Measurements from ENCODE around the gene FAM20C. TPM values are rescaled to one million over a fixed set of nuclear protein-coding genes. Genes with fewer than 3 reads are reported as not detected.
"Not testable (repeated sequence)": the region's sequence is repeated elsewhere in the genome, so short reads cannot be mapped to it uniquely, and the experiment has no call there.

Gene FAM20C
- total RNA-seq, 4 donors from 2014 or later: 3.8 to 28.8 (median 16.4) TPM

GRCh38 chr7:181738-182137 lies 10.6 kb upstream of the FAM20C start:
- H3K4me1 ChIP-seq: no peaks in the 10 kb centered on the region
- no peak for DNase-seq
- no peaks in the 10 kb centered on the region for H3K36me3 ChIP-seq
- H3K9me3 ChIP-seq: no peaks in the 10 kb centered on the region
- intact Hi-C loops (cut with DNase I; ENCODE audit: low total_unique reads): no loop called here
- no peak overlapping the region for H3K4me3 ChIP-seq
- H3K27ac ChIP-seq: no peak overlapping the region
- no peak for TF ChIP-seq CTCF (IDR thresholded peaks at IDR 0.05)
- TF ChIP-seq POLR2A (IDR thresholded peaks at IDR 0.05): no peak
- no peaks in the 10 kb centered on the region for H3K27me3 ChIP-seq

- intact Hi-C loops (cut with DNase I; ENCODE audit: low total_unique reads); H3K9me3 ChIP-seq; H3K4me1 ChIP-seq; DNase-seq; H3K27me3 ChIP-seq; H3K4me3 ChIP-seq; H3K27ac ChIP-seq; H3K36me3 ChIP-seq: not testable (repeated sequence)
Observed at GRCh38 chr7:182502-182901, 9.9 kb upstream of the FAM20C start.

GRCh38 chr7:183496-184292 lies 8.7 kb upstream of the FAM20C start:
- no peaks in the 10 kb centered on the region for H3K36me3 ChIP-seq
- no peak for TF ChIP-seq POLR2A (IDR thresholded peaks at IDR 0.05)
- TF ChIP-seq CTCF (IDR thresholded peaks at IDR 0.05): no peak
- no peaks in the 10 kb centered on the region for H3K27me3 ChIP-seq
- no peak overlapping the region for H3K4me3 ChIP-seq
- H3K27ac ChIP-seq: no peak overlapping the region
- no peaks in the 10 kb centered on the region for H3K9me3 ChIP-seq
- H3K4me1 ChIP-seq: no peaks in the 10 kb centered on the region
- intact Hi-C loops (cut with DNase I; ENCODE audit: low total_unique reads): no loop called here
- DNase-seq: no peak

GRCh38 chr7:184294-185264 lies 7.8 kb upstream of the FAM20C start:
- peak in 1 of 2 donors; percentile 44 for DNase-seq
- H3K27ac ChIP-seq: peak overlapping the region in 1 of 2 donors; percentile 41
- TF ChIP-seq POLR2A (IDR thresholded peaks at IDR 0.05) (no peak), CTCF (IDR thresholded peaks at IDR 0.05) (no peak)

GRCh38 chr7:186516-187113 lies 5.8 kb upstream of the FAM20C start:
- peaks cover 0 to 6% of the 10 kb centered on the region in 2 donors for H3K4me1 ChIP-seq
- TF ChIP-seq CTCF (IDR thresholded peaks at IDR 0.05) (no peak), POLR2A (IDR thresholded peaks at IDR 0.05) (no peak)
- intact Hi-C loops (cut with DNase I; ENCODE audit: low total_unique reads): no loop called here

More at GRCh38 chr7:184294-185264, 7.8 kb upstream of the FAM20C start:
- H3K9me3 ChIP-seq: no peaks in the 10 kb centered on the region
- no peaks in the 10 kb centered on the region for H3K4me1 ChIP-seq
- H3K27me3 ChIP-seq: no peaks in the 10 kb centered on the region
- intact Hi-C loops (cut with DNase I; ENCODE audit: low total_unique reads): no loop called here
- no peak overlapping the region for H3K4me3 ChIP-seq
- no peaks in the 10 kb centered on the region for H3K36me3 ChIP-seq

More at GRCh38 chr7:186516-187113, 5.8 kb upstream of the FAM20C start:
- Histone ChIP-seq H3K27ac (no peak overlapping the region), H3K9me3 (no peaks in the 10 kb centered on the region), H3K27me3 (no peaks in the 10 kb centered on the region), H3K4me3 (no peak overlapping the region), H3K36me3 (no peaks in the 10 kb centered on the region)
- DNase-seq: no peak
